Choroid plexus epithelial cell (primary cell): Measurements from ENCODE around the gene YIPF4.
"Not testable (repeated sequence)": the region's sequence is repeated elsewhere in the genome, so short reads cannot be mapped to it uniquely, and the experiment has no call there.

Source experiments
- DNase-seq: peaks from one replicate; pipeline ENCODE4 v3.0.0-alpha.2; 2010; ENCODE audit warnings: low read depth
- H3K4me3 ChIP-seq: 2 replicates; pipeline ENCODE4 v1.5.1; 2011; ENCODE audit warnings: low read depth, mild to moderate bottlenecking, control low read depth, low read length, moderate library complexity
- CTCF ChIP-seq: conservative IDR thresholded peaks from 2 replicates; pipeline ENCODE4 v1.5.1; 2011; ENCODE audit warnings: low read depth, mild to moderate bottlenecking, control low read depth, inconsistent platforms, low read length, moderate library complexity

YIPF4 gene

GRCh38 chr2:32278478-32278853 lies 762 bp downstream of the YIPF4 start:
- H3K4me3 ChIP-seq: peak overlapping the region; percentile 100
- no peak for TF ChIP-seq CTCF
- DNase-seq: no peak

- no peak overlapping the region for H3K4me3 ChIP-seq
- no peak for TF ChIP-seq CTCF
- peak; percentile 56 for DNase-seq
These were observed 6.6 kb downstream of the YIPF4 start for GRCh38 chr2:32284321-32284720.

- H3K4me3 ChIP-seq: no peak overlapping the region
- DNase-seq: peak; percentile 82
- TF ChIP-seq CTCF: no peak
These were observed 11.7 kb downstream of the YIPF4 start for GRCh38 chr2:32289165-32289999.

- no peak overlapping the region for H3K4me3 ChIP-seq
- peak; percentile 27 for DNase-seq
- TF ChIP-seq CTCF: no peak
These were observed 12.3 kb downstream of the YIPF4 start for GRCh38 chr2:32290000-32290339.

- no peak overlapping the region for H3K4me3 ChIP-seq
- peak; percentile 52 for DNase-seq
- TF ChIP-seq CTCF: no peak
These were observed 14.0 kb downstream of the YIPF4 start for GRCh38 chr2:32291746-32292145.

- not testable (repeated sequence) for DNase-seq, H3K4me3 ChIP-seq
These were observed 15.8 kb downstream of the YIPF4 start for GRCh38 chr2:32293493-32293892.

GRCh38 chr2:32293966-32294562 lies 16.4 kb downstream of the YIPF4 start:
- H3K4me3 ChIP-seq, DNase-seq: not testable (repeated sequence)

- no peak for TF ChIP-seq CTCF
- DNase-seq: no peak
- H3K4me3 ChIP-seq: no peak overlapping the region
These were observed 32.9 kb downstream of the YIPF4 start for GRCh38 chr2:32310577-32310976.
